Measurements from ENCODE around the gene GEMIN5.
"Not testable (repeated sequence)": the region's sequence is repeated elsewhere in the genome, so short reads cannot be mapped to it uniquely, and the experiment has no call there.

GEMIN5 gene

GRCh38 chr5:154916874-154917273 lies 21.1 kb downstream of the GEMIN5 start:
- Histone ChIP-seq H3K36me3 (ENCODE audit: control insufficient read depth in 5 of 5, insufficient read depth in 5 of 5, low read length in 5 of 5) (peaks cover 52 to 72% (median 59%) of the 10 kb centered on the region in 5 donors), H3K27ac (ENCODE audit: low read depth, low read length) (no peak overlapping the region), H3K27me3 (ENCODE audit: control insufficient read depth in 5 of 5, insufficient read depth in 4 of 5, low read length in 5 of 5) (no peaks in the 10 kb centered on the region), H3K9me3 (ENCODE audit: control insufficient read depth in 5 of 5, low read length in 5 of 5) (no peaks in the 10 kb centered on the region), H3K4me3 (ENCODE audit: low read depth in 1 of 5, low read length in 5 of 5) (no peak overlapping the region), H3K4me1 (ENCODE audit: control insufficient read depth in 5 of 5, insufficient read depth in 5 of 5, low read length in 5 of 5) (no peaks in the 10 kb centered on the region), H3K9ac (ENCODE audit: low read length in 5 of 5) (no peak overlapping the region)

GRCh38 chr5:154905601-154906000 lies 32.4 kb downstream of the GEMIN5 start:
- H3K9ac ChIP-seq (ENCODE audit: low read length in 5 of 5); H3K27me3 ChIP-seq (ENCODE audit: control insufficient read depth in 5 of 5, insufficient read depth in 4 of 5, low read length in 5 of 5); H3K9me3 ChIP-seq (ENCODE audit: control insufficient read depth in 5 of 5, low read length in 5 of 5); H3K4me3 ChIP-seq (ENCODE audit: low read depth in 1 of 5, low read length in 5 of 5): not testable (repeated sequence)
- H3K27ac ChIP-seq (ENCODE audit: low read depth, low read length): peak overlapping the region; percentile 67
- peaks cover 0 to 24% (median 5%) of the 10 kb centered on the region in 5 donors for H3K4me1 ChIP-seq (ENCODE audit: control insufficient read depth in 5 of 5, insufficient read depth in 5 of 5, low read length in 5 of 5)
- peaks cover 21 to 75% (median 56%) of the 10 kb centered on the region in 5 donors for H3K36me3 ChIP-seq (ENCODE audit: control insufficient read depth in 5 of 5, insufficient read depth in 5 of 5, low read length in 5 of 5)

DNA sequence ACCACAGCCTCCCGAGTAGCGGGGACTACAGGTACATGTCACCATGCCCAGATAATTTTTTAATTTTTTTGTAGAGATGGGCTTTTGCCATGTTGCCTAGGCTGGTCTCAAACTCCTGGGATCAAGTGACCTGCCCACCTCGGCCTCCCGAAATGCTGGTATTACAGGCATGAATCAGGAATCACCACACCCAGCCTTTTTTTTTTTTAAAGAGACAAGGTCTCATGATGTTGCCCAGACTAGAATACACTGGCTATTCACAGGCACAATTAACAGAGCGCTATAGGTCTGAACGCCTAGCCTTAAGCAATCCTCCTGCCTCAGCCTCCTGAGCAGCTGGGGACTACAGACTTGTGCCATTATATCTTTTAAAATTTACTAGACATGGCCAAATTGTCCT lies 36.1 kb downstream of the GEMIN5 start:
- no peaks in the 10 kb centered on the region for H3K27me3 ChIP-seq (ENCODE audit: control insufficient read depth in 5 of 5, insufficient read depth in 4 of 5, low read length in 5 of 5)
- H3K4me3 ChIP-seq (ENCODE audit: low read depth in 1 of 5, low read length in 5 of 5): no peak overlapping the region
- peak overlapping the region; percentile 97 for H3K27ac ChIP-seq (ENCODE audit: low read depth, low read length)
- H3K4me1 ChIP-seq (ENCODE audit: control insufficient read depth in 5 of 5, insufficient read depth in 5 of 5, low read length in 5 of 5): peaks cover 0 to 59% (median 22%) of the 10 kb centered on the region in 5 donors
- no peak overlapping the region for H3K9ac ChIP-seq (ENCODE audit: low read length in 5 of 5)
- H3K36me3 ChIP-seq (ENCODE audit: control insufficient read depth in 5 of 5, insufficient read depth in 5 of 5, low read length in 5 of 5): peaks cover 19 to 74% (median 53%) of the 10 kb centered on the region in 5 donors
- no peaks in the 10 kb centered on the region for H3K9me3 ChIP-seq (ENCODE audit: control insufficient read depth in 5 of 5, low read length in 5 of 5)

GRCh38 chr5:154901276-154901675 lies 36.7 kb downstream of the GEMIN5 start:
- no peaks in the 10 kb centered on the region for H3K27me3 ChIP-seq (ENCODE audit: control insufficient read depth in 5 of 5, insufficient read depth in 4 of 5, low read length in 5 of 5)
- H3K4me1 ChIP-seq (ENCODE audit: control insufficient read depth in 5 of 5, insufficient read depth in 5 of 5, low read length in 5 of 5): peaks cover 0 to 65% (median 27%) of the 10 kb centered on the region in 5 donors
- no peaks in the 10 kb centered on the region for H3K9me3 ChIP-seq (ENCODE audit: control insufficient read depth in 5 of 5, low read length in 5 of 5)
- no peak overlapping the region for H3K9ac ChIP-seq (ENCODE audit: low read length in 5 of 5)
- H3K4me3 ChIP-seq (ENCODE audit: low read depth in 1 of 5, low read length in 5 of 5): no peak overlapping the region
- peak overlapping the region; percentile 97 for H3K27ac ChIP-seq (ENCODE audit: low read depth, low read length)
- peaks cover 16 to 77% (median 50%) of the 10 kb centered on the region in 5 donors for H3K36me3 ChIP-seq (ENCODE audit: control insufficient read depth in 5 of 5, insufficient read depth in 5 of 5, low read length in 5 of 5)

GRCh38 chr5:154900066-154900465 lies 37.9 kb downstream of the GEMIN5 start:
- Histone ChIP-seq H3K9me3 (ENCODE audit: control insufficient read depth in 5 of 5, low read length in 5 of 5) (no peaks in the 10 kb centered on the region), H3K27ac (ENCODE audit: low read depth, low read length) (peak overlapping the region; percentile 97), H3K9ac (ENCODE audit: low read length in 5 of 5) (peak overlapping the region in 3 of 5 donors; percentile 22 to 74 (median 32)), H3K4me3 (ENCODE audit: low read depth in 1 of 5, low read length in 5 of 5) (no peak overlapping the region), H3K36me3 (ENCODE audit: control insufficient read depth in 5 of 5, insufficient read depth in 5 of 5, low read length in 5 of 5) (peaks cover 19 to 80% (median 55%) of the 10 kb centered on the region in 5 donors), H3K27me3 (ENCODE audit: control insufficient read depth in 5 of 5, insufficient read depth in 4 of 5, low read length in 5 of 5) (no peaks in the 10 kb centered on the region), H3K4me1 (ENCODE audit: control insufficient read depth in 5 of 5, insufficient read depth in 5 of 5, low read length in 5 of 5) (peaks cover 0 to 61% (median 30%) of the 10 kb centered on the region in 5 donors)

DNA sequence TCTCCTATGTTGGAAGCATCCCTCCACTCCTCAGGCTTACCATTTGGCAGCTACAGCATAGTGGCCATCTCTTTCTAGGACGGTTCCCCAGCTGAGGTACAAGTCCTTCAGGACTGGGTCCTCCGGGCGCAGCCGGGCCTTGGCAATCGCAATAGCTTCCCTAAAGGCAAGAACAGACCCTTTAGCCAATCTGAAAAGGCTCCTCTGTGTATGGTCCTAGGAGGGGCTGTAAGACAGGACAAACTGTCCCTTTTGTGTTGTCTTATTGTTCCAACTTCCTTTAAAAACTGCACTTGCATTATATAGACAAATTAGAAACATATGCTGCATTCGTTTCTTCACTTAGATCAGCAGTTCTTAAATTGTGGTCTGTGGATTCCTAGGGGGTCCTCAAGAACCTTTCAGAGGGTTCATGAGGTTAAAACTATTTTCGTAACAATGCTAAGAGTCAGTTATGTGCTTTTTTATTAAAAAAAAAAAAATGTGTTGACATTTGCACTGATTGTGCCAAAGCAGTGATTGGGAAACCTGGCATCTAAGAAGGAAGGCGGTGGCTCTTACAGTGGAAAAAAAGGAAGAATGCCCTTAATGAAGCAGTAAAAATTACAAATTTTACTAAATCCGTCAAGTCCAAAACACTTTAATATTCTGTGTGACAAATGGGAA lies 38.7 kb downstream of the GEMIN5 start:
- Histone ChIP-seq H3K27me3 (ENCODE audit: control insufficient read depth in 5 of 5, insufficient read depth in 4 of 5, low read length in 5 of 5) (no peaks in the 10 kb centered on the region), H3K9ac (ENCODE audit: low read length in 5 of 5) (peak overlapping the region in 4 of 5 donors; percentile 30 to 74 (median 54)), H3K9me3 (ENCODE audit: control insufficient read depth in 5 of 5, low read length in 5 of 5) (no peaks in the 10 kb centered on the region), H3K27ac (ENCODE audit: low read depth, low read length) (peak overlapping the region; percentile 97), H3K4me1 (ENCODE audit: control insufficient read depth in 5 of 5, insufficient read depth in 5 of 5, low read length in 5 of 5) (peaks cover 0 to 60% (median 30%) of the 10 kb centered on the region in 5 donors), H3K36me3 (ENCODE audit: control insufficient read depth in 5 of 5, insufficient read depth in 5 of 5, low read length in 5 of 5) (peaks cover 19 to 76% (median 53%) of the 10 kb centered on the region in 5 donors), H3K4me3 (ENCODE audit: low read depth in 1 of 5, low read length in 5 of 5) (no peak overlapping the region)

DNA sequence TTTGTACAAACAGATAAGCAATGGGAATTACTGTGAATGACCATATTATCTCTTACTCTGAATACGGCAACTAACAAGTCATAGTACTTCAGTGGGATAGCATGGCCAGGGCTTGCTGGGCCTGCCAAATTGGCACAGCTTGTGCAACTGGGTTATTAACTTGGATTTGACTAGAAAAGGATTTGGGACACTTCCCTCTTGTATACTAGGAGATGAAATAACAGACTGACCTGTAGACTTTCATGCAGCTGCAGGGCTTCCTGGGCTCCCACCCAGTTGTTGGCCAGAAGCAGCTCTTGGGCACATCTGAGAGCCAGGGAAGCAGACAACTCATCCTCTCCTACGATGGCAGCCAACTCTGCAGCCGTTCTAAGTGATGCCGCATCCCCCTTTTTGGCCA lies 39.8 kb downstream of the GEMIN5 start:
- no peak overlapping the region for H3K4me3 ChIP-seq (ENCODE audit: low read depth in 1 of 5, low read length in 5 of 5)
- peaks cover 15 to 84% (median 53%) of the 10 kb centered on the region in 5 donors for H3K36me3 ChIP-seq (ENCODE audit: control insufficient read depth in 5 of 5, insufficient read depth in 5 of 5, low read length in 5 of 5)
- H3K27ac ChIP-seq (ENCODE audit: low read depth, low read length): peak overlapping the region; percentile 97
- H3K4me1 ChIP-seq (ENCODE audit: control insufficient read depth in 5 of 5, insufficient read depth in 5 of 5, low read length in 5 of 5): peaks cover 0 to 60% (median 30%) of the 10 kb centered on the region in 5 donors
- H3K9ac ChIP-seq (ENCODE audit: low read length in 5 of 5): no peak overlapping the region
- no peaks in the 10 kb centered on the region for H3K27me3 ChIP-seq (ENCODE audit: control insufficient read depth in 5 of 5, insufficient read depth in 4 of 5, low read length in 5 of 5)
- no peaks in the 10 kb centered on the region for H3K9me3 ChIP-seq (ENCODE audit: control insufficient read depth in 5 of 5, low read length in 5 of 5)

DNA sequence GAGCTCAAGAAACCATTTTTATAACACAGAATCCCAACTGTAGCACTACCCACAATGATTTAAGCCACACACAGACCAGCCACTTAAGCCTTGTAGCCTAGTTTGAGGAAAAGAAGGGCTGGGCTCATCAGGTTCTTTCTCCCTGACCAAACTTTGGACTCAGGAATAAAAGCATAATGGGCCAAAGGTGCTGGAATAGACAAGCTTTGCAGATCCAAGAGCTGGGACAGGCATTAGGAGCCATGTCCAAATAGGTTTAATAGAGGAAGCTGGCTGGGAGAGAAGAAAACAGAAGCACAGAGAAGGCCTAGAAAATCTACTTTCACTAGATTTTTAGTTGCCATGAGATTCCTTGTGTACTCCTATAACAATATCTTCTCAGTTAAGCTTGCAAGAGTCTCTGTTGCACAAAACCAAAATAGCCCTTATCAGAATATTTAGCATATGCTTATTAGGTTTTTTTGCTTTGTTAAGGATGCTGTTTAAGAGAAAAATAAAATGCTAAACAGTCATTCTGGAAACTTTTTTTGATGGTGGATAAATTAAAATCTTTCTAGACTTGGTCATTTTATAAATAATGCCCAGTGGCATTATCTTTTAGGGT lies 41.3 kb downstream of the GEMIN5 start:
- no peaks in the 10 kb centered on the region for H3K27me3 ChIP-seq (ENCODE audit: control insufficient read depth in 5 of 5, insufficient read depth in 4 of 5, low read length in 5 of 5)
- no peak overlapping the region for H3K9ac ChIP-seq (ENCODE audit: low read length in 5 of 5)
- no peak overlapping the region for H3K4me3 ChIP-seq (ENCODE audit: low read depth in 1 of 5, low read length in 5 of 5)
- peaks cover 0 to 62% (median 36%) of the 10 kb centered on the region in 5 donors for H3K4me1 ChIP-seq (ENCODE audit: control insufficient read depth in 5 of 5, insufficient read depth in 5 of 5, low read length in 5 of 5)
- H3K27ac ChIP-seq (ENCODE audit: low read depth, low read length): peak overlapping the region; percentile 24
- H3K9me3 ChIP-seq (ENCODE audit: control insufficient read depth in 5 of 5, low read length in 5 of 5): no peaks in the 10 kb centered on the region
- peaks cover 8 to 82% (median 49%) of the 10 kb centered on the region in 5 donors for H3K36me3 ChIP-seq (ENCODE audit: control insufficient read depth in 5 of 5, insufficient read depth in 5 of 5, low read length in 5 of 5)

DNA sequence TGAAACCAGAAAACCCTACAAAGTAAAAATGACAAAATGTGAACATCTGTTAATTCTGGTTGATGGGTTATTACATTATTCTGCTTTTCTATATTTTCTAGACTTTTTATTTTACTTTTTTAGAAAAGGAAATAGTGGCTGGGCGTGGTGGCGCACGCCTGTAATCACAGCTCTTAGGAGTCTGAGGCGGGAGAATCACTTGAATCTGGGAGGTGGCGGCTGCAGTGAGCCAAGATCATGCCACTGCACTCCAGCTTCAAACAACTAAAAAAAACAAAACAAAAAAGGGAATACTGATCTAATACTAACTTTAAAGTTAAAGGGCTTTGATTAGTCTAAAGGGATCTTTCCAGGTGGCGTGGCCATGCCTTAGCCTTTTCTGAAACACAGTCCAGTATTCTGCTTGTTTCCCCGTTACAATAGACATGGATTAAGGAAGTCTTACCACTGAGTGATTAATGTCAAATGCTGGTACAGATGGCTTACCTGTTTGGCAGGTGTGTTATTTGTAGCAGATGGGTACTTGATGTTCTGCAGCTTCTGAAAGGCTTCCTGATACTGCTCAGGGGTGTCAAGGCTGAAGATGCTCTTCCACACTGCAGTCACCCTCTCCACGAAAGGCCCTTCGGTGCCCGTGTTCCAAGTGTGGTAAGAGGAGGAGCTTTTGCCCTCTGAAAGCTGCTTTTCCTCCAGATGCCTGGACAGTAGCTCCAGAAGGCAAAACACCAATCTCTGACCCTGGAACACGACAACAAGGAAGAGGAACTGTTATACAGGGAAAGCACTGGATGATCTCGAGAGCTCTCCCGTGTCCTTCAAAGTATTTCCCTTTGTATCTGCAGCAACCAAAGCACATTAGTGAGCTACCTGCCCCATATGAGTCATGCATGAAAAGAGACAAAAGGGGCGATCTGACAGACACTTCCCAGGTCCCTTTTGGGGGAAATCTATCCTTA lies 42.1 kb downstream of the GEMIN5 start:
- H3K4me3 ChIP-seq (ENCODE audit: low read depth in 1 of 5, low read length in 5 of 5): no peak overlapping the region
- H3K9me3 ChIP-seq (ENCODE audit: control insufficient read depth in 5 of 5, low read length in 5 of 5): no peaks in the 10 kb centered on the region
- peaks cover 4 to 82% (median 51%) of the 10 kb centered on the region in 5 donors for H3K36me3 ChIP-seq (ENCODE audit: control insufficient read depth in 5 of 5, insufficient read depth in 5 of 5, low read length in 5 of 5)
- peak overlapping the region; percentile 24 for H3K27ac ChIP-seq (ENCODE audit: low read depth, low read length)
- H3K27me3 ChIP-seq (ENCODE audit: control insufficient read depth in 5 of 5, insufficient read depth in 4 of 5, low read length in 5 of 5): no peaks in the 10 kb centered on the region
- no peak overlapping the region for H3K9ac ChIP-seq (ENCODE audit: low read length in 5 of 5)
- peaks cover 0 to 59% (median 36%) of the 10 kb centered on the region in 5 donors for H3K4me1 ChIP-seq (ENCODE audit: control insufficient read depth in 5 of 5, insufficient read depth in 5 of 5, low read length in 5 of 5)
